Keratinocyte (primary cell): ENCODE results near the gene MYBPC1. TPM values are rescaled to one million over a fixed set of nuclear protein-coding genes. Genes with fewer than 3 reads are reported as not detected.

ENCODE experiments used
- DNase-seq: peaks from one replicate; pipeline ENCODE4 v3.0.0-alpha.2; 2011; ENCODE audit warnings: low read depth, missing footprints, low spot score
- FAIRE-seq: peaks from 2 replicates; lab custom pipeline; 2011; peaks lifted over from hg19 to GRCh38; lab: Jason Lieb, UNC
- H2AFZ ChIP-seq: 2 replicates; pipeline ENCODE4 v1.6.0; 2012; ENCODE audit warnings: low read length, control low read depth, inconsistent platforms; ENCODE audit not compliant: control insufficient read depth
- H3K27ac ChIP-seq: 2 replicates; pipeline ENCODE4 v1.5.1; 2011; ENCODE audit warnings: low read length; ENCODE audit not compliant: control insufficient read depth, insufficient read depth
- H3K27me3 ChIP-seq: 3 replicates; pipeline ENCODE4 v1.6.0; 2011; ENCODE audit warnings: low read length; ENCODE audit not compliant: control insufficient read depth, insufficient read depth; ENCODE audit errors: extremely low read depth
- H3K36me3 ChIP-seq, 2 experiments: 2 replicates in 1 of 2; 3 replicates in 1 of 2; pipeline ENCODE4 v1.5.1; 2011; ENCODE audit warnings: low read length in 2 of 2, mild to moderate bottlenecking in 1 of 2; ENCODE audit not compliant: control insufficient read depth in 2 of 2, insufficient read depth in 2 of 2; ENCODE audit errors: extremely low read depth in 1 of 2
- H3K4me1 ChIP-seq: 3 replicates; pipeline ENCODE4 v1.5.1; 2011; ENCODE audit warnings: low read length; ENCODE audit not compliant: control insufficient read depth, insufficient read depth; ENCODE audit errors: extremely low read depth
- H3K4me2 ChIP-seq: 3 replicates; pipeline ENCODE4 v1.6.0; 2011; ENCODE audit warnings: low read depth, low read length; ENCODE audit not compliant: control insufficient read depth, insufficient read depth; ENCODE audit errors: extremely low read depth
- H3K4me3 ChIP-seq, 3 experiments: fragments of 200-600 bp in 1 of 3; sonication (generic) in 1 of 3; 2 replicates in 2 of 3; 3 replicates in 1 of 3; pipeline ENCODE4 v1.5.1; 2011 to 2016; ENCODE audit warnings: low read length in 3 of 3, mild to moderate bottlenecking in 3 of 3, control low read depth in 2 of 3, inconsistent platforms in 1 of 3, low read depth in 1 of 3, mixed read lengths in 1 of 3, mixed run types in 1 of 3, moderate library complexity in 1 of 3; ENCODE audit not compliant: control insufficient read depth in 2 of 3, insufficient read depth in 2 of 3; ENCODE audit errors: extremely low read depth in 1 of 3
- H3K79me2 ChIP-seq: 2 replicates; pipeline ENCODE4 v1.6.0; 2012; ENCODE audit warnings: low read length; ENCODE audit not compliant: control insufficient read depth, insufficient read depth
- H3K9ac ChIP-seq: 3 replicates; pipeline ENCODE4 v1.6.0; 2011; ENCODE audit warnings: low read length; ENCODE audit not compliant: control insufficient read depth, insufficient read depth; ENCODE audit errors: extremely low read depth
- H3K9me1 ChIP-seq: 3 replicates; pipeline ENCODE4 v1.6.0; 2011; ENCODE audit warnings: low read length; ENCODE audit not compliant: control insufficient read depth, insufficient read depth; ENCODE audit errors: extremely low read depth
- H3K9me3 ChIP-seq: 2 replicates; pipeline ENCODE4 v1.5.1; 2012; ENCODE audit warnings: low read depth, low read length; ENCODE audit not compliant: control insufficient read depth
- H4K20me1 ChIP-seq: 3 replicates; pipeline ENCODE4 v1.6.0; 2011; ENCODE audit warnings: low read length; ENCODE audit not compliant: control insufficient read depth, insufficient read depth; ENCODE audit errors: extremely low read depth
- EZH2 ChIP-seq: IDR thresholded peaks from one replicate; pipeline ENCODE4 v1.6.1; 2012; ENCODE audit warnings: inconsistent platforms, mild to moderate bottlenecking, low read length, moderate library complexity
- dilution Hi-C: fragments of 300-500 bp; cut with MboI; formaldehyde crosslinking; loops from one replicate; pipeline ENCODE4 v1.7.0; 2020; ENCODE audit warnings: low sequenced_read_pairs; ENCODE audit not compliant: extremely low pct_ligation_motif_present
- polyA plus RNA-seq, 5 experiments: library from polyadenylated mRNA; depleted of rRNA in 3 of 5; stranded (reverse) in 3 of 5; stranded (forward) in 1 of 5; unstranded in 1 of 5; fragments of >200 nt; gene quantifications; 1 replicate in 1 of 5; 2 replicates in 3 of 5; 3 replicates in 1 of 5; pipeline versions ENCODE4 v1.2.1 to v1.2.3, GENCODE V29; 2011 to 2012; ENCODE audit warnings: missing spikeins in 2 of 5, low read depth in 1 of 5, low replicate concordance in 1 of 5
- TF ChIP-seq, protein P1 (sequence below), 3 experiments: IDR thresholded peaks in 1 of 3; conservative IDR thresholded peaks in 1 of 3; optimal IDR thresholded peaks in 1 of 3; 2 replicates in 2 of 3; 3 replicates in 1 of 3; pipeline versions ENCODE3 to v1.5.1; 2011; ENCODE audit warnings: low read length in 3 of 3, mild to moderate bottlenecking in 3 of 3, moderate library complexity in 2 of 3, control low read depth in 1 of 3, inconsistent platforms in 1 of 3; ENCODE audit not compliant: insufficient read depth in 2 of 3; ENCODE audit errors: extremely low read depth in 1 of 3

The MYBPC1 gene
- polyA plus RNA-seq, 1 donor (not counting 4 experiments of a cell fraction or from before 2014, with no cell fraction given): not detected

DNA sequence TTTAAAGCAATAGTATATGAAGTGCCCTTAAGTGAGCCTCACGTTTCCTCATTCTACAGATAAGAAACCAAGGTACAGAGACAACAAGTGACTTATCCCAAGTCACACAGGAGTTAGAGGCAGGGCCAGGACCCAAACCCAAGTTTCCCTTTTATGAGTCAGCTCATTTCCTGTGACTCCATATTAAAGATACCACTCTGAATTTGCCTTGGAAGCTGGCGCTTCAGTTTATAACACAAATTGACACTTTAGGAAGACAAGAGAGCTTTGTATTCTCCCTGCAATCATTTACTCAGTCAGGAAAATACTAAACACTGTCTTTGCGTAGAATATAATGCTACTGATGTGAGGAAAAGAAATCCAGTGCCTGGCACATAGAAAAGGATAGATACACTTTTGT, 43.2 kb downstream of the MYBPC1 start:
- dilution Hi-C loops: no loop called here
- Histone ChIP-seq H3K9me3 (no peaks in the 10 kb centered on the region), H3K27ac (no peak overlapping the region), H2AFZ (no peak overlapping the region), H3K79me2 (no peaks in the 10 kb centered on the region), H4K20me1 (no peaks in the 10 kb centered on the region), H3K36me3 (no peaks in the 10 kb centered on the region), H3K27me3 (peaks cover 8% of the 10 kb centered on the region), H3K4me1 (peaks cover 5% of the 10 kb centered on the region), H3K4me2 (no peak overlapping the region), H3K9me1 (no peaks in the 10 kb centered on the region), H3K4me3 (no peak overlapping the region), H3K9ac (no peak overlapping the region)
- DNase-seq (no peak), FAIRE-seq (no peak)
- TF ChIP-seq, protein P1, sequence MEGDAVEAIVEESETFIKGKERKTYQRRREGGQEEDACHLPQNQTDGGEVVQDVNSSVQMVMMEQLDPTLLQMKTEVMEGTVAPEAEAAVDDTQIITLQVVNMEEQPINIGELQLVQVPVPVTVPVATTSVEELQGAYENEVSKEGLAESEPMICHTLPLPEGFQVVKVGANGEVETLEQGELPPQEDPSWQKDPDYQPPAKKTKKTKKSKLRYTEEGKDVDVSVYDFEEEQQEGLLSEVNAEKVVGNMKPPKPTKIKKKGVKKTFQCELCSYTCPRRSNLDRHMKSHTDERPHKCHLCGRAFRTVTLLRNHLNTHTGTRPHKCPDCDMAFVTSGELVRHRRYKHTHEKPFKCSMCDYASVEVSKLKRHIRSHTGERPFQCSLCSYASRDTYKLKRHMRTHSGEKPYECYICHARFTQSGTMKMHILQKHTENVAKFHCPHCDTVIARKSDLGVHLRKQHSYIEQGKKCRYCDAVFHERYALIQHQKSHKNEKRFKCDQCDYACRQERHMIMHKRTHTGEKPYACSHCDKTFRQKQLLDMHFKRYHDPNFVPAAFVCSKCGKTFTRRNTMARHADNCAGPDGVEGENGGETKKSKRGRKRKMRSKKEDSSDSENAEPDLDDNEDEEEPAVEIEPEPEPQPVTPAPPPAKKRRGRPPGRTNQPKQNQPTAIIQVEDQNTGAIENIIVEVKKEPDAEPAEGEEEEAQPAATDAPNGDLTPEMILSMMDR (optimal IDR thresholded peaks at IDR 0.05 in 1 of 3, IDR thresholded peaks at IDR 0.05 in 1 of 3, conservative IDR thresholded peaks at IDR 0.05 in 1 of 3; ENCODE audit: extremely low read depth in 1 of 3, insufficient read depth in 2 of 3, low read length in 3 of 3): no peak
- no peak for TF ChIP-seq EZH2

DNA sequence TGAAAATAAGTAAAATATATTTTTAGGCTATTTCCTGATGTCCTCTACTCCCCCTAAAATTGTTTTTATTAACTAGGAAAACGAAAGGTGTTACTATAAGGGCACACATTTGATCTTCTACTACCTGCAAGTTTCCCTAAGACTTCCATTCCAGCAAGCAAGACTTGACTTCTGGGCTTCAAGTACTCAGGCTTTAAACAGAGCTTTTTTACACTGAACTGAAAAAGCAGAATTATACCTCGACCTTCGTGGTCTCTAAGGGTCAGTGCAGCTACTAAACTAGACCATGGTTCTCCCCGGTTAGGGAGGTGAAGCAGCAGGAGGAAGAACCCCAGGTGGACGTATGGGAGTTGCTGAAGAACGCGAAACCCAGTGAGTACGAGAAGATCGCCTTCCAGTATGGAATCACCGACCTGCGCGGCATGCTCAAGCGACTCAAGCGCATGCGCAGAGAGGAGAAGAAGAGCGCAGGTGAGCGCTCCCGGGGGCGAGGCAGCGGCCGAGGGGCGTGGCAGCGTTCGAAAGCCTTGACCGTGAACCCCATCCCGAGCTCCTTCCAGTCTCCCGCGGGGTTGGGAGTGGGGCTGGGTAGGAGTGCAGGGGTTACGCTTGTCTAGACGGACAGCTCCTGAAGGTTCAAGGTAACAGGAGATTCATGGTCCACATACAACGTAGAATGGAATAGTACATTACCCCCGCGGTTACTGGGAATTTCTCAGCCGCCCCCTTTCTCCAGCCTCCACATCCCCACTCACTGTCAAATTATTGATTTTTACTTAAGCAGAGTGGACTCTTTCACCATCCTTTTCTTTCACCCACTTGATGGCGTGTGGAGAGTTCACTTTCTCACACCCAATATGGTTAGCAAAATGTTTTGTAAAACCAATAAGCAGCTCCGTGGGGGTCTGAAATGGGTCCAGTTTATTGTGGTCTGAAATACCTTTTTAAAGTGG, 47.6 kb downstream of the MYBPC1 start:
- Histone ChIP-seq H3K36me3 (no peaks in the 10 kb centered on the region), H3K79me2 (no peaks in the 10 kb centered on the region), H3K27me3 (peaks cover 8% of the 10 kb centered on the region), H3K4me3 (peak overlapping the region; percentile 10 to 61 (median 48)), H3K27ac (no peak overlapping the region), H2AFZ (peak overlapping the region; percentile 91), H3K4me1 (peaks cover 5% of the 10 kb centered on the region), H3K9me1 (no peaks in the 10 kb centered on the region), H3K9me3 (no peaks in the 10 kb centered on the region), H3K9ac (no peak overlapping the region), H4K20me1 (no peaks in the 10 kb centered on the region), H3K4me2 (peak overlapping the region; percentile 82)
- dilution Hi-C loops: no loop called here
- TF ChIP-seq, protein P1 (optimal IDR thresholded peaks at IDR 0.05 in 1 of 3, IDR thresholded peaks at IDR 0.05 in 1 of 3, conservative IDR thresholded peaks at IDR 0.05 in 1 of 3; ENCODE audit: extremely low read depth in 1 of 3, insufficient read depth in 2 of 3, low read length in 3 of 3): no peak
- TF ChIP-seq EZH2: no peak
- FAIRE-seq (no peak), DNase-seq (no peak)
